Breast epithelium (tissue), 4 donors: ENCODE measurements around the gene ECD. TPM values are rescaled to one million over a fixed set of nuclear protein-coding genes. Genes with fewer than 3 reads are reported as not detected.
A peak's percentile ranks its signal among the peaks of the same experiment; 100 is the strongest.
"Not testable (repeated sequence)": the region's sequence is repeated elsewhere in the genome, so short reads cannot be mapped to it uniquely, and the experiment has no call there.

ENCODE experiments used
- DNase-seq, 2 donors: peaks; one replicate each; pipeline ENCODE4 v3.0.0-alpha.2; 2019; ENCODE audit warnings: low spot score in 2 of 2
- H3K27ac ChIP-seq, 2 donors: fragments of 200-600 bp; sonication (generic) in 1 of 2; one replicate each; pipeline ENCODE4 v1.5.1; 2016 to 2019; ENCODE audit warnings: mild to moderate bottlenecking in 1 of 2
- H3K27me3 ChIP-seq, 2 donors: fragments of 200-600 bp; sonication (generic) in 1 of 2; one replicate each; pipeline versions ENCODE4 v1.5.1 to v1.6.0; 2017 to 2019; ENCODE audit warnings: control low read depth in 1 of 2, mild to moderate bottlenecking in 1 of 2
- H3K36me3 ChIP-seq: fragments of 200-600 bp; one replicate; pipeline ENCODE4 v1.5.1; 2019
- H3K4me1 ChIP-seq, 2 donors: fragments of 200-600 bp; sonication (generic); one replicate each; pipeline ENCODE4 v1.5.1; 2016 to 2019; ENCODE audit warnings: control low read depth in 1 of 2
- H3K4me3 ChIP-seq, 3 donors: fragments of 200-600 bp; sonication (generic); 1 replicate in 2 of 3; 2 replicates in 1 of 3; pipeline ENCODE4 v1.5.1; 2016 to 2019; ENCODE audit warnings: mild to moderate bottlenecking in 3 of 3, moderate library complexity in 2 of 3
- H3K9me3 ChIP-seq, 2 donors: fragments of 200-600 bp; sonication (generic) in 1 of 2; one replicate each; pipeline ENCODE4 v1.5.1; 2016 to 2019; ENCODE audit warnings: control low read depth in 1 of 2
- CTCF ChIP-seq, 3 donors: fragments of 450-650 bp; IDR thresholded peaks; one replicate each; pipeline ENCODE4 v1.5.1; 2016 to 2017; ENCODE audit warnings: antibody characterized with exemption in 3 of 3, mild to moderate bottlenecking in 3 of 3, moderate library complexity in 3 of 3
- POLR2A ChIP-seq: fragments of 450-650 bp; IDR thresholded peaks from one replicate; pipeline ENCODE4 v1.6.1; 2016; ENCODE audit warnings: antibody characterized with exemption, mild to moderate bottlenecking, moderate library complexity
- POLR2AphosphoS5 ChIP-seq, 3 donors: sonication (generic); formaldehyde crosslinking; IDR thresholded peaks; one replicate each; pipeline ENCODE4 v1.6.1; 2017; ENCODE audit warnings: antibody characterized with exemption in 3 of 3
- intact Hi-C: fragments of 100-400 bp; cut with DNase I; formaldehyde crosslinking; loops from one replicate; pipeline ENCODE4 v1.15.1; 2023; ENCODE audit warnings: low total_unique reads
- total RNA-seq, 3 donors: library from RNA; depleted of rRNA; stranded (reverse); fragments of >200 nt; gene quantifications; one replicate each; pipeline ENCODE4 v1.1.0, GENCODE V29; 2016

ECD gene
- total RNA-seq, 3 donors from 2014 or later: 34.9 to 49.2 (median 39.3) TPM

GRCh38 chr10:73117976-73118743, 49.6 kb downstream of the ECD start:
- intact Hi-C loops: no loop called here
- H3K4me3 ChIP-seq: no peak overlapping the region

DNA sequence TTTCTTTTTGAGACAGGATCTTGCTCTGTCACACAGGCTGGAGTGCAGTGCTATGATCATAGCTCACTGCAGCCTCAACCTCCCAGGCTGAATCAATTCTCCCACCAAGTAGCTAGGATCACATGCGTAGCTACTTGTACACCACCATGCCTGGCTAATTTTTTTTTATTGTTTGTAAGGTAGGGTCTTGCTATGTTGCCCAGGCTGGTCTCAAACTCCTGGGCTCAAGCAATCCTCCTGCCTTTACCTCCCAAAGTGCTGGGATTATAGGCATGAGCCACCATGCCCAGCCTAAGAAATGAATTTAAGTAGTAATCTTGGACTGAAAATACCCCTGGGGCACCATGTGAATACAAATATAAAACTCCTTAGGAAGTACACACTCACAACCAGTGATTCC, 51.8 kb downstream of the ECD start:
- Histone ChIP-seq H3K36me3 (no peaks in the 10 kb centered on the region), H3K27me3 (no peaks in the 10 kb centered on the region), H3K4me3 (no peak overlapping the region), H3K9me3 (no peaks in the 10 kb centered on the region), H3K27ac (no peak overlapping the region), H3K4me1 (no peaks in the 10 kb centered on the region)
- TF ChIP-seq POLR2AphosphoS5 (IDR thresholded peaks at IDR 0.05) (no peak), POLR2A (no peak), CTCF (IDR thresholded peaks at IDR 0.05) (no peak)
- intact Hi-C loops: no loop called here
- DNase-seq: no peak

More at GRCh38 chr10:73117976-73118743, 49.6 kb downstream of the ECD start:
- Histone ChIP-seq H3K36me3 (no peaks in the 10 kb centered on the region), H3K4me1 (no peaks in the 10 kb centered on the region), H3K27me3 (no peaks in the 10 kb centered on the region), H3K27ac (peak overlapping the region; percentile 9 to 39), H3K9me3 (no peaks in the 10 kb centered on the region)
- no peak for TF ChIP-seq POLR2A
- no peak for TF ChIP-seq CTCF (IDR thresholded peaks at IDR 0.05)
- no peak for TF ChIP-seq POLR2AphosphoS5 (IDR thresholded peaks at IDR 0.05)
- DNase-seq: no peak

DNA sequence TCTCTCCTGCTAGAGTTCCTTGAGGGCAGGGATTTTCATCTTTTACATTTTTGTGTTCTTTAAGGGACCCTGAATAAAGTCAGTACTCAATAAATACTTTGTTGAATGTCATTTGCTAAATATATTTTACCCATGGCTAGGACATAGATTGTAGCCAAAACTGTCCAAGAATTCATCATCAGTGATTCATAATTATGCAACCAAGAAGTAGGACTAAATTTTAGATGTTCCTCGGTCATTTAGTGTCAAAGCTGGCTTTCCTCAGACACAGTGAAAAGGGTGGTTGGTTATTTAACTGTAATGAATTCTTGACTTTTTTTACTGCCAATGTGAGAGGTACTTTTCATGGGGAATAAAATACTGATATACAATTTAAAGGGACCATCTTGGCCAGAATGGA, 54.3 kb downstream of the ECD start:
- intact Hi-C loops: no loop called here
- no peaks in the 10 kb centered on the region for H3K4me1 ChIP-seq
- no peaks in the 10 kb centered on the region for H3K27me3 ChIP-seq
- DNase-seq: no peak
- H3K4me3 ChIP-seq: no peak overlapping the region
- no peak for TF ChIP-seq POLR2A
- no peak for TF ChIP-seq POLR2AphosphoS5 (IDR thresholded peaks at IDR 0.05)
- no peak for TF ChIP-seq CTCF (IDR thresholded peaks at IDR 0.05)
- H3K9me3 ChIP-seq: no peaks in the 10 kb centered on the region
- H3K36me3 ChIP-seq: no peaks in the 10 kb centered on the region
- no peak overlapping the region for H3K27ac ChIP-seq

DNA sequence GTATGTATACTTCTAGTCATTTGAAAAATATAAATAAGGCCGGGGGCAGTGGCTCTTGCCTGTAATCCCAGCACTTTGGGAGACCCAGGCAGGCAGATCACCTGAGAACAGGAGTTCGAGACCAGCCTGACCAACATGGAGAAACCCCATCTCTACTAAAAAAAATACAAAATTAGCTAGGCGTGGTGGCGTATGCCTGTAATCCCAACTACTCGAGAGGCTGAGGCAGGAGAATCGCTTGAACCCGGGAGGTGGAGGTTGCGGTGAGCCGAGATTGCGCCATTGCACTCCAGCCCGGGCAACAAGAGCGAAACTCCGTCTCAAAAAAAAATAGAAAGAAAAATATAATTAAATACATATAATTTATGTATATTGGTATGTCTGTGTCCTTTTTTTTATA, 55.8 kb downstream of the ECD start:
- H3K9me3 ChIP-seq, H3K4me1 ChIP-seq, H3K27me3 ChIP-seq, DNase-seq, H3K36me3 ChIP-seq, intact Hi-C loops, H3K4me3 ChIP-seq: not testable (repeated sequence)
- H3K27ac ChIP-seq: peak overlapping the region in 1 of 2 donors; percentile 84

- Histone ChIP-seq H3K4me1 (no peaks in the 10 kb centered on the region), H3K36me3 (no peaks in the 10 kb centered on the region), H3K27me3 (no peaks in the 10 kb centered on the region), H3K4me3 (peak within 1 kb of the TSS; percentile 48 to 60 (median 56)), H3K9me3 (no peaks in the 10 kb centered on the region), H3K27ac (peak within 1 kb of the TSS; percentile 42 to 84)
- intact Hi-C loops: no loop called here
- no peak for TF ChIP-seq POLR2A
- TF ChIP-seq POLR2AphosphoS5 (IDR thresholded peaks at IDR 0.05): peak in 2 of 3 donors; percentile 83 to 85
- DNase-seq: peak in 1 of 2 donors; percentile 63
Measured at GRCh38 chr10:73110345-73110849, 57.4 kb downstream of the ECD start, which contains the start of gene NUDT13. Gene NUDT13, plus strand, starts transcription at chr10:73110455. Its CDS starts 3,911 bp downstream, at chr10:73114366.

GRCh38 chr10:73109248-73109652, 58.6 kb downstream of the ECD start:
- H3K36me3 ChIP-seq, intact Hi-C loops, H3K27me3 ChIP-seq, H3K9me3 ChIP-seq, H3K27ac ChIP-seq, DNase-seq, H3K4me1 ChIP-seq, H3K4me3 ChIP-seq: not testable (repeated sequence)
